ENCODE results near the gene ALDH6A1. TPM values are rescaled to one million over a fixed set of nuclear protein-coding genes. Genes with fewer than 3 reads are reported as not detected.
"Not testable (repeated sequence)": the region's sequence is repeated elsewhere in the genome, so short reads cannot be mapped to it uniquely, and the experiment has no call there.

Gene ALDH6A1
- total and polyA plus RNA-seq, 9 donors = 28.6 to 78.1 (median 50.3) TPM

DNA sequence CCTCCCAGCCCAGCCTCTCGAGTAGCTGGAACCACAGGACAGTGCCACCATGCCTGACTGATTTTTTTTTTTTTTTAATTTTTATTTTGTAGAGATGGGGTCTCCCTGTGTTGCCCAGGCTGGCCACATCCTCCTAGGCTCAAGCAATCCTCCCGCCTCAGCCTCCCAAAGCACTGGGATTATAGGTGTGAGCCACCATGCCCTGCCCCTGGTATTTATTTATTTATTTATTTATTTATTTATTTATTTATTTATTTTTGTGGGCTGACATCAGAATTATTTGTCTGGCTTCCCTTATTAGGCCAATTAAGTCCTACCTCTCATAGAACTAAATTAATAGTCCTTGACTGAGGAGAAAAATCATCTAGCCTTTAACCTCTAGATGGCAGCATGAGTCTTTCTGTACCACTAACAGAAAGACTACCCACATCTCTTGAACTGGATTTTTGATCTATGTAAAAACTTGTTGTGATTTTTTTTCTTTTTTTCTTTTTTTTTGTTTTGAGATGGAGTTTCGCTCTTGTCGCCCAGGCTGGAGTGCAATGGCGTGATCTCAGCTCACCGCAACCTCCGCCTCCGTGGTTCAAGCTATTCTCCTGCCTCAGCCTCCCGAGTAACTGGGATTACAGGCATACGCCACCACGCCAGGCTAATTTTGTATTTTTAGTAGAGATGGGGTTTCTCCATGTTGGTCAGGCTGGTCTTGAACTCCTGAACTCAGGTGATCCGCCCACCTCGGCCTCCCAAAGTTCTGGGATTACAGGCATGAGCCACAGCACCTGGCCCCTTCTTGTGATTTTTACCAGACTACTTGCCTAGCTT, 27.4 kb upstream of the ALDH6A1 start:
- H3K27me3 ChIP-seq; H3K9me3 ChIP-seq; H3K4me3 ChIP-seq; H3K27ac ChIP-seq; DNase-seq; H3K36me3 ChIP-seq; H3K4me1 ChIP-seq (ENCODE audit: insufficient read depth): not testable (repeated sequence)
- WGBS, 3 donors = 84 to 90% (median 86%) methylated on average over 13 of the region's 13 CpGs
- TF ChIP-seq, protein P1, sequence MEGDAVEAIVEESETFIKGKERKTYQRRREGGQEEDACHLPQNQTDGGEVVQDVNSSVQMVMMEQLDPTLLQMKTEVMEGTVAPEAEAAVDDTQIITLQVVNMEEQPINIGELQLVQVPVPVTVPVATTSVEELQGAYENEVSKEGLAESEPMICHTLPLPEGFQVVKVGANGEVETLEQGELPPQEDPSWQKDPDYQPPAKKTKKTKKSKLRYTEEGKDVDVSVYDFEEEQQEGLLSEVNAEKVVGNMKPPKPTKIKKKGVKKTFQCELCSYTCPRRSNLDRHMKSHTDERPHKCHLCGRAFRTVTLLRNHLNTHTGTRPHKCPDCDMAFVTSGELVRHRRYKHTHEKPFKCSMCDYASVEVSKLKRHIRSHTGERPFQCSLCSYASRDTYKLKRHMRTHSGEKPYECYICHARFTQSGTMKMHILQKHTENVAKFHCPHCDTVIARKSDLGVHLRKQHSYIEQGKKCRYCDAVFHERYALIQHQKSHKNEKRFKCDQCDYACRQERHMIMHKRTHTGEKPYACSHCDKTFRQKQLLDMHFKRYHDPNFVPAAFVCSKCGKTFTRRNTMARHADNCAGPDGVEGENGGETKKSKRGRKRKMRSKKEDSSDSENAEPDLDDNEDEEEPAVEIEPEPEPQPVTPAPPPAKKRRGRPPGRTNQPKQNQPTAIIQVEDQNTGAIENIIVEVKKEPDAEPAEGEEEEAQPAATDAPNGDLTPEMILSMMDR (IDR thresholded peaks at IDR 0.05) = peak in 1 of 3 donors; percentile 20
- intact Hi-C loops (cut with DNase I) = loop anchor here in 3 of 4 donors (5.0 to 10.0 kb wide), 2 partner anchors 133 to 141 kb away; no protein-coding TSS in a partner anchor

DNA sequence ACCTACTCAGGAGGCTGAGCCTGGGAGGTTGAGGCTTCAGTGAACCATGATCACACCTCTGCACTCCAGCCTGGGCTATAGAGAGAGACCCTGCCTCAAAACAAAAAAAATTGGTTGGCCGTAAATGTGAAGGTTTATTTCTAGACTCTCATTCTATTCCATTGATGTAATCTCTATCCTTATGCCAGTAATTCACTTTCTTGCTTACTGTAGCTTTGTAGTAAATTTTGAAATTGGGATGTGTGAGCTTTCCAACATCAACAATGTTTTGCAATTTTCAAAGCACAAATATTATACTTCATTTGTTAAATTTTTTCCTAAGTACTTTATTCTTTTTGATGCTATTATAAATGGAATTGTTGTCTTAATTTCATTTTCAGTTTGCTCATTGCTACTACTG, 25.1 kb upstream of the ALDH6A1 start:
- DNase-seq = no peak
- Histone ChIP-seq H3K4me3 (no peak overlapping the region), H3K9me3 (no peaks in the 10 kb centered on the region), H3K4me1 (ENCODE audit: insufficient read depth) (no peaks in the 10 kb centered on the region), H3K27me3 (no peaks in the 10 kb centered on the region), H3K27ac (no peak overlapping the region), H3K36me3 (no peaks in the 10 kb centered on the region)
- intact Hi-C loops (cut with DNase I) = no loop called here
- 61 to 66% (median 63%) methylated on average over 1 of the region's 1 CpG for WGBS, 3 donors
- TF ChIP-seq POLR2A (IDR thresholded peaks at IDR 0.05) (no peak), EP300 (IDR thresholded peaks at IDR 0.05) (no peak)
- TF ChIP-seq, protein P1 (IDR thresholded peaks at IDR 0.05) = no peak

DNA sequence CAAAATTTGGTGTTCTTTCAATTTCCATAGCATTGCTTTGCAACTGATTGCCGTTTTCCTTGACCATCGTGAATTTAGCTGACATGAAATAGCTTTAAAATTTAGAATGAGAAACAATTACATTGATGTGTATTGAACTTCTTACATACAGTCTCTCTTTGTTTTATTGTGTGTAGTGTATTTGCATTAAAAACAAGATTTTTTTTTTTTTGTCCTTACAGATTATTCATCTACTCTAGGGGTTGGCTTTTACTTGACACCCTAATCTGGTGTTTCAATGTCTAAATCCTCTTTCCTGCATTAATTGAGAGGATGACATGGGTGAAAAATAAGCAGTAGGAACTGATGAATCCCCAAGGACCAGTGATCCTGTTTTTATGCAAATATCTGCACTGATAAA, 21.1 kb upstream of the ALDH6A1 start:
- 76 to 87% (median 83%) methylated on average over 2 of the region's 2 CpGs for WGBS, 3 donors
- no peaks in the 10 kb centered on the region for H3K36me3 ChIP-seq
- no peaks in the 10 kb centered on the region for H3K9me3 ChIP-seq
- no peak overlapping the region for H3K27ac ChIP-seq
- H3K4me1 ChIP-seq (ENCODE audit: insufficient read depth) = no peaks in the 10 kb centered on the region
- TF ChIP-seq, protein P1 (IDR thresholded peaks at IDR 0.05) = no peak
- TF ChIP-seq EP300 (IDR thresholded peaks at IDR 0.05) (no peak), POLR2A (IDR thresholded peaks at IDR 0.05) (no peak)
- no peak for DNase-seq
- intact Hi-C loops (cut with DNase I) = no loop called here
- no peak overlapping the region for H3K4me3 ChIP-seq
- H3K27me3 ChIP-seq = no peaks in the 10 kb centered on the region

DNA sequence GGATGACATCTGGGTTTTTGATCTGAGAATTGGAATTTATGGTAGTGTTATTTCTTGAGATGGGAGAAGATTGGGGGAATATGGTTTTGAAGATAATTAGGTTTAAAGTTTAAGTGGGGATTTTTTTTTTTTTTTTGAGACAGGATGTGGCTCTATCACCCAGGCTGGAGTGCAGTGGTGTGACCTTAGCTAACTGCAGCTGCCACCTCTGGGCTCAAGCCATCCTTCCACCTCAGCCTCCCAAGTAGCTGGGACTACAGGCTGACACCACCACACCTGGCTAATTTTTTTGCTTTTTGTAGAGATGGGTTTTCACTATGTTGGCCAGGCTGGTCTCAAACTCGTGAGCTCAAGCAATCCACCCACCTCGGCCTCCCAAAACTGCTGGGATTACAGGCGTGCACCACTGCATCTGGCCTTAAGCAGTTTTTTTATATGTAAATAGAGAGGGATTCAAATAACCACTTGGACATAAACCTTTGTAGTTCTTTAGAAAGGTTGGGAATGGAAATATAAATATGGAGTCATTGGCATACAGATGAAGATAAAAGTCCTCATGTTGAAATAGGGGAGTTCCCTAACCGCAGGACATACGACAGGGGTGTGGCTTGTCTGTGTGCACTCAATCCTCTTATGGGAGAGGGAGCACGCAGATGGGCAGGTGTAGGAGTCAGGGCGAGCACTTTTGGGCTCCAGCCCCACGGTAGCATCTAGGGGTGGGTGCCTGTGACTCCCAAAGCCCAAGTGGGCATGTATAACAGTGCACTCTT, 5.2 kb upstream of the ALDH6A1 start:
- H3K4me3 ChIP-seq = no peak overlapping the region
- no peaks in the 10 kb centered on the region for H3K27me3 ChIP-seq
- no peak overlapping the region for H3K27ac ChIP-seq
- TF ChIP-seq, protein P1 (IDR thresholded peaks at IDR 0.05) = no peak
- TF ChIP-seq EP300 (IDR thresholded peaks at IDR 0.05) (no peak), POLR2A (IDR thresholded peaks at IDR 0.05) (no peak)
- H3K9me3 ChIP-seq = no peaks in the 10 kb centered on the region
- no peak for DNase-seq
- H3K36me3 ChIP-seq = no peaks in the 10 kb centered on the region
- H3K4me1 ChIP-seq (ENCODE audit: insufficient read depth) = peaks cover 2% of the 10 kb centered on the region
- WGBS, 3 donors = 93 to 95% (median 94%) methylated on average over 8 of the region's 8 CpGs
- intact Hi-C loops (cut with DNase I) = no loop called here
